ENCODE measurements around the gene XXYLT1.

- TF ChIP-seq POLR2A (IDR thresholded peaks at IDR 0.05) (no peak), CTCF (IDR thresholded peaks at IDR 0.05) (peak in 1 of 3 donors; percentile 14), POLR2AphosphoS5 (IDR thresholded peaks at IDR 0.05) (no peak)
Observed at GRCh38 chr3:195226900-195227447, 44.0 kb downstream of the XXYLT1 start.
